WERI-Rb-1 (cell line): ENCODE data around the gene AMBRA1.

Source experiments
- DNase-seq: peaks from one replicate; pipeline ENCODE4 v3.0.0-alpha.2; 2020
- H3K27ac ChIP-seq: fragments of 250-450 bp; sonication (Bioruptor Pico); 2 replicates; pipeline ENCODE4 v1.5.1; 2020; ENCODE audit warnings: mild to moderate bottlenecking, moderate library complexity
- H3K27me3 ChIP-seq: fragments of 250-450 bp; sonication (Bioruptor Pico); 2 replicates; pipeline ENCODE4 v1.5.1; 2021; ENCODE audit warnings: mild to moderate bottlenecking, low read depth, moderate library complexity; ENCODE audit not compliant: insufficient read depth, severe bottlenecking
- H3K36me3 ChIP-seq: fragments of 250-450 bp; sonication (Bioruptor Pico); 2 replicates; pipeline ENCODE4 v1.5.1; 2020; ENCODE audit warnings: mild to moderate bottlenecking, moderate library complexity
- H3K4me3 ChIP-seq: 2 replicates; pipeline ENCODE4 v1.5.1; 2011; ENCODE audit warnings: low read depth, mild to moderate bottlenecking, control low read depth, low read length
- H3K9me3 ChIP-seq: fragments of 250-450 bp; sonication (Bioruptor Pico); 2 replicates; pipeline ENCODE4 v1.5.1; 2021; ENCODE audit warnings: mild to moderate bottlenecking, moderate library complexity; ENCODE audit not compliant: severe bottlenecking
- TF ChIP-seq, protein P1 (sequence below): IDR thresholded peaks from 2 replicates; pipeline ENCODE4 v1.5.1; 2011; ENCODE audit warnings: low read depth, mild to moderate bottlenecking, control low read depth, inconsistent platforms, low read length

The AMBRA1 gene

DNA sequence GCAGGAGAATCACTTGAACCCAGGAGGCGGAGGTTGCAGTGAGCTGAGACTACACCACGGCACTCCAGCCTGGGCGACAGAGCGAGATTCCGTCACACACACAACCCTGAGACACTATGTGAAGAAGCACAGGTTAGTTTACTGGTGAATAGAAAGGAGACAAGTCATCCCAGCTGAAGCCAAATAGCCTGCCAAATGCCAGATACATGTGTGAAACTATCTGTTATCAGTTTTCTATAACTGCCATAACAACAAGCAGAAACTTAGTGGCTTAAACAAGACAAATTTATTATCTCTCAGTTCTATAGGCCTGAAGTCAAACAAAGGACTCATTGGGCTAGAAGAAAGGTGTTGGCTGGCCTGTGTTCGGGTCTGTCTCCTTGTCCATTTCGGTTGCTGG is 114.2 kb downstream of the AMBRA1 start:
- Histone ChIP-seq H3K4me3 (no peak overlapping the region), H3K9me3 (no peaks in the 10 kb centered on the region), H3K27ac (no peak overlapping the region), H3K36me3 (peaks cover 3% of the 10 kb centered on the region; the same call in 1 of the 2 replicates), H3K27me3 (no peaks in the 10 kb centered on the region)
- no peak for DNase-seq
- TF ChIP-seq, protein P1, sequence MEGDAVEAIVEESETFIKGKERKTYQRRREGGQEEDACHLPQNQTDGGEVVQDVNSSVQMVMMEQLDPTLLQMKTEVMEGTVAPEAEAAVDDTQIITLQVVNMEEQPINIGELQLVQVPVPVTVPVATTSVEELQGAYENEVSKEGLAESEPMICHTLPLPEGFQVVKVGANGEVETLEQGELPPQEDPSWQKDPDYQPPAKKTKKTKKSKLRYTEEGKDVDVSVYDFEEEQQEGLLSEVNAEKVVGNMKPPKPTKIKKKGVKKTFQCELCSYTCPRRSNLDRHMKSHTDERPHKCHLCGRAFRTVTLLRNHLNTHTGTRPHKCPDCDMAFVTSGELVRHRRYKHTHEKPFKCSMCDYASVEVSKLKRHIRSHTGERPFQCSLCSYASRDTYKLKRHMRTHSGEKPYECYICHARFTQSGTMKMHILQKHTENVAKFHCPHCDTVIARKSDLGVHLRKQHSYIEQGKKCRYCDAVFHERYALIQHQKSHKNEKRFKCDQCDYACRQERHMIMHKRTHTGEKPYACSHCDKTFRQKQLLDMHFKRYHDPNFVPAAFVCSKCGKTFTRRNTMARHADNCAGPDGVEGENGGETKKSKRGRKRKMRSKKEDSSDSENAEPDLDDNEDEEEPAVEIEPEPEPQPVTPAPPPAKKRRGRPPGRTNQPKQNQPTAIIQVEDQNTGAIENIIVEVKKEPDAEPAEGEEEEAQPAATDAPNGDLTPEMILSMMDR = no peak

DNA sequence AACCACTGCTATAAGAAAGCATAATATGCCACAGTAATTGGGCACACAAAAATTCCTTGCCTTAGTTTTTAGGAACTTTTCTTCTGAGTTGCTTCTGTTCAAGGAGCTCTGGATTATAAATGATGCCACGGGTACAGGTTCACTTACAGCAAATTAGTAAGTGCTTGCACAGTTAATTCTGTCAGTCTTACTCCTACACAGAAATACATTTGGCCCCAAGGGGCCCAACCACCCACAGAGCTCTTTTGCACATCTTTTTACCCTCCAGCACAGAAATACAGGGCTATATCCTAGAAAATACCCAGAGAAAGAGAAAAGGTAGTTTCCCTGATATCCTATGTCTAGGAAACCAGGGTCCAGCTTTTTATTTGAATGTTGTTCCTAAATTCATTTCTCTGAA is 115.6 kb downstream of the AMBRA1 start:
- no peak for DNase-seq
- Histone ChIP-seq H3K4me3 (no peak overlapping the region), H3K27me3 (no peaks in the 10 kb centered on the region), H3K9me3 (no peaks in the 10 kb centered on the region), H3K27ac (no peak overlapping the region), H3K36me3 (peaks cover 3% of the 10 kb centered on the region; the same call in 1 of the 2 replicates)
- TF ChIP-seq, protein P1 = no peak

DNA sequence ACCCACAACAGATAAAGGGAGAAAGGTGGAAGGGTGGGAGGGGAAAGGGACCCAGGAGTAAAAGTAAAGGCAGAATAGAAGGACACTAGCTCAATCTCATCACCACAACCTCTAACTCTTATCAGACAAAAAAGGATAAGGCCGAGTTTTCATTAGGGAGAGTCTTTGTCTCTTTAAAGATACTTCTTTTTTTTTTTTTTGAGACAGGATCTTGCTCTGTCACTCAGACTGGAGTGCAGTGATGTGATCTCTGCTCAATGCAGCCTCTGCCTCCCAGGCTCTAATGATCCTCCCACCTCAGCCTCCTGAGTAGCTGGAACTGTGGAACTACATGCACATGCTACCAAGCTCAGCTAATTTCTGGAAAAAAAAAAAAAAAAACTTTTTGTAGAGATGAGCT is 116.7 kb downstream of the AMBRA1 start:
- TF ChIP-seq, protein P1 = no peak
- DNase-seq = no peak
- Histone ChIP-seq H3K27ac (no peak overlapping the region), H3K36me3 (peaks cover 3% of the 10 kb centered on the region; the same call in 1 of the 2 replicates), H3K4me3 (no peak overlapping the region), H3K27me3 (no peaks in the 10 kb centered on the region), H3K9me3 (no peaks in the 10 kb centered on the region)

DNA sequence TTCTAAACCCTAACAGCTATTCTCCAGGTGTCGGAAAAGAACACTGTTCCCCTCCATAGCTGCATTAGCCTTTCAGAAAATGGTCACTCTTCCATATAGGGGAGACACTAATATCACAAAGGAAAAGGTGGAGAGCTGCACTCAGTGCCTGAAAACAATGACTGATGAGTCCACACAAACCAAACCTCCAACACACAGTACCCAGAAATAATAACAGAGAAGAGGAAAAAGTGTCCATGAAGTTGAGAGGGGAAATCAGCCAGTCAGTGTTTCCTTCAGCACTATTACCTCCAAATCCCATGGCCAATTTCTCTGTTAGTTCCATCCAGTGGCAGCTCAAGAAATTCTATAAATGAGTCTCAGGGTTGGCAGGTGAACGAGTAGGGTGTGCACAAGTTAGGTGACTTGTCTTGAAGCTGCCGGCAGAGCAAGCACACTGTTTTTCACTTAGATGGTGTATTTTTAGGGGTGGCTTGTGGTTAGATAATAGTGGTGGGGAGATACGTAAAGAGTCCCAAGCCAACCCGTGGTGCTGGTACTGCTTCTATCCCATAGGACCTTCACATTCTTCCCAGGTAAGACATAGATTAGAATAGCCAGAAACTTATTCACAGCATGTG is 117.8 kb downstream of the AMBRA1 start:
- H3K27ac ChIP-seq = no peak overlapping the region
- no peaks in the 10 kb centered on the region for H3K27me3 ChIP-seq
- H3K9me3 ChIP-seq = no peaks in the 10 kb centered on the region
- H3K4me3 ChIP-seq = no peak overlapping the region
- TF ChIP-seq, protein P1 = no peak
- no peak for DNase-seq
- peaks cover 3% of the 10 kb centered on the region; the same call in 1 of the 2 replicates for H3K36me3 ChIP-seq

DNA sequence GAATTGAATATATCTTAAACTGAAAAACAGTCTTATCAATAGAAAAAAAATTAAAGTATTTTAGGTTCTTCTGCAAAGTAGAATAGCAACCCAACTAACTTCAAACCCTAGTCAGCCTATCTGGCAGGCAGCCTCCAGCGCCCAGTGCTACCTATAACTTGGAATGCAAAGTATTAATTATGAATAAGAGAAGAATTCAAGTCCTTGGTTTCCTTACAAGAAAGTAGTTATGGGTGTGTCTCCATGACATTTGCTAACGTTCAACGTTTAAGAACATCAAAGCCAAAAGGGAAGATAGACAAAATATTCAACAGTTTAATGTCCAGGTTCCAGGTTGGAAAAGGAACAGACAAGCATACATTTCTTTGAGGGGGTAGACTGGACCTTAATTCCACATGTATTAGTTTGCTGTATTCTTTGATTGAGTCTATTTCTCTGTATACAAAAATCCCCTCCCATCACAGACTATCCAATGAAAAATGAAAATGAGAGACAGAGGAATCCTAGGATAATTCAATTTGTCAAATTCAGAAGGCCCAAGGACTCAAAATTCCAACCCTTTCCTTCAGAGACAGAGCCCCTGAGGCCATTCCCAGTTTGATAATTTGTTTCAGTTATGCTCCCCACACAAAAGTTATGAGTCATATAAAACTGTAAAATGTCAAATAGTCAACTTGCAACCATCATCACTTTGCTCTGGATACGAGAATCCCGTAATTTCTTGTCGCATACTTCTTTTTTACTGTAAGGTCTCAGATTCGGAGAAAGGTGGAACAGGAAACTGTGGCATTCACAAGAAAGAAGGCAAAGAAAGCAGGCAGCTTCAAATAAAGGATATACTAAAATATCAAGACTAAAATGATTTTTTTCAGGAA is 118.5 kb downstream of the AMBRA1 start:
- Histone ChIP-seq H3K36me3 (peaks cover 3% of the 10 kb centered on the region; the same call in 1 of the 2 replicates), H3K27me3 (no peaks in the 10 kb centered on the region), H3K9me3 (no peaks in the 10 kb centered on the region), H3K27ac (no peak overlapping the region), H3K4me3 (no peak overlapping the region)
- TF ChIP-seq, protein P1 = no peak
- no peak for DNase-seq
